ENCODE results near the gene G6PC3.

DNA sequence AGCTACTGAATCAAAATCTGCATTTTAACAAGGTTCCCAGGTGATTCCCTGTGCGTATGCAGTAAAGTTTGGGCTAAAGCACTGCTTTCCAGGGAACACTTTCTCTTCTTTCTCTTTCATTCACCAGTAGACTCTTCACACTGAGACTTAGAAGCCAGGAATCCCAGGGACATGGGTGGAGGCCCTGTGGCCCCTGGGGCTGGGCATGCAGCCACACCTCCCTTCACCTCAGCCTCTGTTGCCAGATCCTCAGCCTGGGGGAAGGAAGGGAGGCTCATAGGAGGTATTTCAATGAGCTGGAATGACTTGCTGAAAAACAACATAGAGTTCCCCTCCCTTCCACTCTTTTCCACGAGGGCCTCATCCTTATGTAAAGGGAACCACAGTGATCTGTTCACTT is 1.2 kb downstream of the G6PC3 start:
- TF ChIP-seq CTCF (IDR thresholded peaks at IDR 0.05), result no peak
- no peak for TF ChIP-seq POLR2A (IDR thresholded peaks at IDR 0.05)

Data from esophagus squamous epithelium (tissue), 4 donors.